Common myeloid progenitor, CD34-positive (primary cell): ENCODE measurements around the gene CAMTA1.

Experiments used
- CTCF ChIA-PET: fragments of 350-600 bp; sonication (Branson Sonifier 250); formaldehyde crosslinking; loops from one replicate; lab custom pipeline; 2021; ENCODE audit warnings: antibody characterized with exemption; lab: Charles Lee
- POLR2A ChIA-PET: fragments of 350-600 bp; sonication (Branson Sonifier 250); formaldehyde crosslinking; loops from one replicate; lab custom pipeline; 2021; ENCODE audit warnings: antibody characterized with exemption; lab: Charles Lee
- DNase-seq, 3 donors: peaks; one replicate each; pipeline versions ENCODE4 v3.0.0 to v3.0.0-alpha.2; 2013
- H3K27ac ChIP-seq, 2 experiments: 1 replicate in 1 of 2; 2 replicates in 1 of 2; pipeline ENCODE4 v1.7.0; 2013; ENCODE audit warnings: inconsistent platforms in 2 of 2, low read length in 2 of 2, mild to moderate bottlenecking in 2 of 2, low read depth in 1 of 2, moderate library complexity in 1 of 2; ENCODE audit not compliant: severe bottlenecking in 2 of 2, insufficient read depth in 1 of 2, poor library complexity in 1 of 2
- H3K27me3 ChIP-seq, 5 experiments: replicated peaks in 2 of 5; 1 replicate in 3 of 5; 2 replicates in 2 of 5; pipeline versions ENCODE4 v1.6.1 to v1.7.0; 2013; ENCODE audit warnings: low read length in 4 of 5, mild to moderate bottlenecking in 2 of 5, moderate library complexity in 2 of 5, inconsistent platforms in 1 of 5; ENCODE audit not compliant: insufficient read depth in 5 of 5, control insufficient read depth in 4 of 5
- H3K36me3 ChIP-seq, 4 experiments: 1 replicate in 2 of 4; 2 replicates in 2 of 4; pipeline versions ENCODE4 v1.6.1 to v1.7.0; 2013; ENCODE audit warnings: low read length in 3 of 4, control low read depth in 1 of 4, mild to moderate bottlenecking in 1 of 4; ENCODE audit not compliant: control insufficient read depth in 4 of 4, insufficient read depth in 4 of 4
- H3K4me1 ChIP-seq, 4 experiments: 1 replicate in 3 of 4; 2 replicates in 1 of 4; pipeline versions ENCODE4 v1.6.1 to v1.7.1; 2013; ENCODE audit warnings: low read length in 3 of 4, mild to moderate bottlenecking in 3 of 4, control low read depth in 1 of 4, inconsistent platforms in 1 of 4, moderate library complexity in 1 of 4; ENCODE audit not compliant: control insufficient read depth in 4 of 4, insufficient read depth in 4 of 4; ENCODE audit errors: control extremely low read depth in 1 of 4
- H3K4me3 ChIP-seq, 7 experiments: 1 replicate in 4 of 7; 2 replicates in 3 of 7; pipeline versions ENCODE4 v1.5.1 to v1.7.0; 2013; ENCODE audit warnings: mild to moderate bottlenecking in 7 of 7, low read length in 6 of 7, moderate library complexity in 6 of 7, inconsistent platforms in 2 of 7, low read depth in 2 of 7, control low read depth in 1 of 7; ENCODE audit not compliant: insufficient read depth in 4 of 7, control insufficient read depth in 1 of 7; ENCODE audit errors: extremely low read depth in 1 of 7
- H3K9me3 ChIP-seq, 5 experiments: 1 replicate in 4 of 5; 2 replicates in 1 of 5; pipeline versions ENCODE4 v1.6.1 to v1.7.1; 2013; ENCODE audit warnings: low read length in 4 of 5, mild to moderate bottlenecking in 2 of 5, inconsistent platforms in 1 of 5, low read depth in 1 of 5, moderate library complexity in 1 of 5; ENCODE audit not compliant: control insufficient read depth in 4 of 5, insufficient read depth in 2 of 5; ENCODE audit errors: control extremely low read depth in 1 of 5
- WGBS: methylation state at CpG from one replicate; pipeline ENCODE4 v1.1.5; 2013; ENCODE audit not compliant: insufficient coverage; 5-methylcytosine and 5-hydroxymethylcytosine counted together

CAMTA1 gene

DNA sequence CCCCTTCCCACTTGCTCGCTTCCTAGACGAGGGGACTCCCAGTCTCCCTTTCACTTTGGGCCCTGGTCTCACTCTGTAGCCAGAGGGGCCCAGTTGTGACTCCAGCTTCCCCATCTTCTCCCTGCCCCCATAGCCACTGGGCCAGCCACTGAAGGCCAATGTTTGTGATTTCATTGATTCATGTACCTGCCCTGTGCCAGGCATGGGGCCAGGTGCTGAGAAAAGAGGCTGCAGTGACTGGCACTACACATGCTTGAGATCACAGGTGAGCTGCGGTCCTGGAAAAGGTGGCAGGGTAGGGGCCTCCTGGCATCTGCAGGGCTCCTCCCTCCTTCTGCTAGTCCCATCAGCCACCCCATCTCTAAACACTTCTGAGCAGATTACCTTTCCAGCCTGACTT, 640.5 kb downstream of the CAMTA1 start:
- no peaks in the 10 kb centered on the region for H3K36me3 ChIP-seq
- POLR2A ChIA-PET: no interaction called here
- no peak for DNase-seq
- peaks cover 0 to 8% (median 0%) of the 10 kb centered on the region in 5 experiments for H3K27me3 ChIP-seq
- peaks cover 0 to 4% (median 0%) of the 10 kb centered on the region in 5 experiments for H3K9me3 ChIP-seq
- 94% methylated on average over 3 of the region's 3 CpGs for WGBS
- H3K4me1 ChIP-seq: no peaks in the 10 kb centered on the region
- no peak overlapping the region for H3K27ac ChIP-seq
- CTCF ChIA-PET: no interaction called here
- no peak overlapping the region for H3K4me3 ChIP-seq

DNA sequence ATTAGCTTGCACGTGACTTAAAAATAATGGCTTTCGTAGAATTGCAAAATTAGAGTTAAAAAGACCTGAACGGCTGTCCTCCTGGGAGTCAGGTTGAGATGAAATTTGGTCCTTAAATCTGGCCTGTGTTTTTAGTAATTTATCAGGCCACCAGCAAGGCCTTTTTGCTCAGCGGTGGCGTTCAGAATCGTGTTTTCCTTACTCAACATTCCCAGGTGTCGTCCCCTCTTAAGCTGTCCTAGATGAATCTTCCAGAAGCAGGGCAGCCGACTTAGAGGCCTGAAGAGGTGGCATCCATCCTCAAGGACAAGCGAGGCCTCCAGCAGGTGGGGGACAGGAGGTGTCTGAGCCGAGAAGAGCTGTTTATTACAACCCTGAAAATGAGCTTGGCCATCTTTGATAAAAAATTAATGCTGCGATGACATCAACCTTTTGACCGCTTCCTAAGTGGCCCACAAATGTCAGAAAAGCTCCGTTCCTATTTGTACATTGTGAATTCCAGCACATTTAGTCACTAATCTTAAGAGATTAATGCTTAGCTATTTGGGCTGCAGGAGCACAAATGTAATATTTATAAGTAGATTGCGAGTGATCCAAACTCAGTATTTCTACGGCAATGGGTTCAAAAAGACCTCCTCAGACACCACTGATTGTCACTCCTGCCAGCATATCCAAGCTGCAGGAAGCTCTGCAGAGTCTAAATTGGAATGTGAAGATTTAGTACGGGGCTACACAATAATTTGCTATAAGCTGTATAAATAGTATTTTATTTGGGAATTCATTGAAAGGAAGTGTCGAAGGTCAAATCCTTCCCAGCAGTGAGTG, 641.7 kb downstream of the CAMTA1 start:
- Histone ChIP-seq H3K27me3 (peaks cover 0 to 8% (median 0%) of the 10 kb centered on the region in 5 experiments), H3K4me3 (no peak overlapping the region), H3K27ac (no peak overlapping the region), H3K9me3 (peaks cover 0 to 4% (median 0%) of the 10 kb centered on the region in 5 experiments), H3K36me3 (no peaks in the 10 kb centered on the region), H3K4me1 (no peaks in the 10 kb centered on the region)
- 97% methylated on average over 15 of the region's 17 CpGs for WGBS
- CTCF ChIA-PET: no interaction called here
- no peak for DNase-seq
- POLR2A ChIA-PET: no interaction called here

DNA sequence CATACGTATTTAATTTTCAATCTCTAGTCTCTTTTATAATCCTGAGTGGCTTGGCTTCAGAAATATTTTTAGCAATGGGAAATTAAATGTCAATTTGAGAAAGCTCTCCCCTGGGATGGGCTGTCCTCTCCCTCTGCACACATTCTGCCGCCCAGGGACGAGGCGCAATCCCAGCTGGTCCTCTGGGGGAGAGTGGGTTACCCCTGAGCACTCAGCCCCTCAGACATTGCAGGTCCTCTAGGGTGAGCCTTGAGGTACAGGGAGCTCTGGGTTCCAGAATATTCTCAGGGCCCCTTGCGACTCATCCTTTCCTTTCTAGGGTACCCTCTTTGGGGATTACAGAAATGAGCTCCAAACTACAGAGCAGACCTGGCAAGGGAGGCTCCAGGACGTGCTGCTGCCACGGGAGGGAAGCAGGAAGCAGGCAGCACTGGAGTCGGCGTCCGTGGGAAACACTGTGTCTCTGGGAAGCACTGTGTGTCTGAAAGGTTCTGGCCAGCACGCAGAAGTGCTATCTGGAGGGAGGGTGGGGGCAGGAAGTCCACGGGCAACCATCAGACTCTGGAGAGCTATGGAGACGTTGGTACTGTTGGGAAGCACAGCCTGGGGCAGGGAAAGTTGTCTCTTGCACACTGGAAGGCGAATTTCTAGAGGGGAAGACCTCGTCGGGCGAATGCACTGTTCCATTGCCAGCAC, 642.5 kb downstream of the CAMTA1 start:
- no peak overlapping the region for H3K4me3 ChIP-seq
- 74% methylated on average over 14 of the region's 17 CpGs for WGBS
- no peaks in the 10 kb centered on the region for H3K36me3 ChIP-seq
- H3K27me3 ChIP-seq: peaks cover 0 to 8% (median 0%) of the 10 kb centered on the region in 5 experiments
- peaks cover 0 to 5% (median 3%) of the 10 kb centered on the region in 4 experiments for H3K4me1 ChIP-seq
- POLR2A ChIA-PET: no interaction called here
- no peak for DNase-seq
- no peak overlapping the region for H3K27ac ChIP-seq
- peaks cover 0 to 4% (median 0%) of the 10 kb centered on the region in 5 experiments for H3K9me3 ChIP-seq
- CTCF ChIA-PET: no interaction called here

DNA sequence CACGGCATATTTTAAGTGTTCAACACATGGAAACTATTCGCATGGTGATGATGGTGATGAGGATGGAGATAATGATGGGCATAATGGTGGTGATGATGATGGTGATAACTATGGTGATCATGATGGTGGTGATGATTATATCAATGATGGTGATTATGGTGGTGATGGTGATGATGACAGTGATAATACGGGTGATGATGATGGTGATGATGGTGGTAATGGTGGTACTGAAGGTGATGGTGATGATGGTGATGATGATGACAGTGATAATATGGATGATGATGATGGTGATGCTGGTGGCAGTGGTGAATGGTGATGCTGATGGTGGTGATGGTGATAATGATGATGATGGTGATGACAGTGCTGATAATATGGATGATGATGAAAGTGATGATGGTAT, 644.0 kb downstream of the CAMTA1 start:
- peaks cover 0 to 5% (median 3%) of the 10 kb centered on the region in 4 experiments for H3K4me1 ChIP-seq
- H3K36me3 ChIP-seq: no peaks in the 10 kb centered on the region
- H3K27me3 ChIP-seq: peaks cover 0 to 8% (median 1%) of the 10 kb centered on the region in 5 experiments
- H3K4me3 ChIP-seq: no peak overlapping the region
- 96% methylated on average over 3 of the region's 3 CpGs for WGBS
- H3K27ac ChIP-seq: no peak overlapping the region
- H3K9me3 ChIP-seq: peaks cover 0 to 7% (median 4%) of the 10 kb centered on the region in 5 experiments
- DNase-seq: no peak
- ChIA-PET CTCF (no interaction called here), POLR2A (no interaction called here)

DNA sequence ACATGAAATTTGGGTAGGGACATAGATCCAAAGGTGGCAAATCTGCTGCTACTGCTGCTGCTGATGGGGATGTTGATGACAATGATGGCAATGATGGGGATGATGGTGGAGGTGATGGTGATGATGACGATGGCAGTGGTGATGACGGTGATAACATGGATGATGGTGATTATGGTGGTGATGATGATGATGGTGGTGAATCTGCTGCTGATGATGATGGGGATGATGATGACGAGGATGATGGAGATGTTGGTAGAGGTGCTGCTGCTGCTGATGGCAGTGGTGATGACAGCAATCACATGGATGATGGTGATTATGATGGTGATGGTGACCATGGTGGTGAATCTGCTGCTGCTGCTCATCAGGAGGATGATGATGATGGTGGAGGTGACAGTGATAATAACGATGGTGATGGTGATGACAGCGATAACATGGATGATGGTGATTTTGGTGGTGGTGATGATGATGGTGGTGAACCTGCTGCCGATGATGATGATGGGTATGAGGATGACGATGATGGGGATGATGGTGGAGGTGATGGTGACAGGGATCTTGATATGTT, 644.9 kb downstream of the CAMTA1 start:
- 100% methylated on average over 6 of the region's 7 CpGs for WGBS
- peaks cover 0 to 7% (median 4%) of the 10 kb centered on the region in 5 experiments for H3K9me3 ChIP-seq
- no peak for DNase-seq
- H3K27ac ChIP-seq: no peak overlapping the region
- peaks cover 0 to 8% (median 1%) of the 10 kb centered on the region in 5 experiments for H3K27me3 ChIP-seq
- no peak overlapping the region for H3K4me3 ChIP-seq
- H3K4me1 ChIP-seq: peaks cover 0 to 5% (median 3%) of the 10 kb centered on the region in 4 experiments
- H3K36me3 ChIP-seq: no peaks in the 10 kb centered on the region
- POLR2A ChIA-PET: no interaction called here
- CTCF ChIA-PET: no interaction called here

DNA sequence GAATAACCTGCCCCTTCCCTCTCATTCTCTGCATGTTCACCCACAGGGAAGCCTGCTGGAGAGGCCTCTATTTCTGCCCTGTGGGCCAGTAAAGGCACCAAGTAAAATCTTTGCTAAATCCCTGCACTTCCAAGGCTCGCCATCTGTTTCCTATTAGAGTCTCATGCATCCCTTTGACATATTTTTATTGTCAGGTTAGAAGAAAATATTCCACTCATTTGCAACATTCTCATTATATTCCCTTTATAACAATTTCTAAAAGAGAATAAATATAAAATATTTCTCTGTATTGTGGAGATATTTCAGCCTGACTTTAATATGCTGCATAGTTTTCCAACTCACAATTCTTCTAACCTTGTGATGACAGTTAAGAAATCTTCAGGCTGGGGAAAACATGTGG, 645.4 kb downstream of the CAMTA1 start:
- Histone ChIP-seq H3K36me3 (no peaks in the 10 kb centered on the region), H3K27me3 (peaks cover 0 to 8% (median 1%) of the 10 kb centered on the region in 5 experiments), H3K4me1 (peaks cover 0 to 5% (median 3%) of the 10 kb centered on the region in 4 experiments), H3K4me3 (no peak overlapping the region), H3K9me3 (peaks cover 0 to 7% (median 4%) of the 10 kb centered on the region in 5 experiments), H3K27ac (no peak overlapping the region)
- CTCF ChIA-PET: no interaction called here
- POLR2A ChIA-PET: no interaction called here
- DNase-seq: no peak
- no CpG with 5 or more reads among the region's 1 CpG for WGBS
